Heart right ventricle (tissue), 16 donors: Measurements from ENCODE around the gene CTBP2. TPM values are rescaled to one million over a fixed set of nuclear protein-coding genes. Genes with fewer than 3 reads are reported as not detected.

Experiments used
- ATAC-seq, 8 donors: fragments of 200-7000 bp; cut with Tn5 transposase; one replicate each; pipeline ENCODE4 v1.9.1; 2020; ENCODE audit warnings: mild to moderate bottlenecking in 8 of 8, moderate library complexity in 8 of 8, moderate number of reproducible peaks in 1 of 8
- DNase-seq, 2 donors: peaks; one replicate each; pipeline ENCODE4 v3.0.0-alpha.2; 2020
- H3K27ac ChIP-seq, 10 donors: fragments of 200-600 bp; sonication (generic) in 2 of 10; one replicate each; pipeline versions ENCODE4 v1.5.0 to v1.8.0; 2020 to 2022; ENCODE audit warnings: mild to moderate bottlenecking in 3 of 10
- H3K27me3 ChIP-seq, 7 donors: fragments of 200-600 bp; one replicate each; pipeline ENCODE4 v1.8.0; 2021 to 2022; ENCODE audit warnings: mild to moderate bottlenecking in 2 of 7
- H3K36me3 ChIP-seq, 9 donors: fragments of 200-600 bp; sonication (generic) in 1 of 9; one replicate each; pipeline versions ENCODE4 v1.5.0 to v1.8.0; 2020 to 2022; ENCODE audit warnings: mild to moderate bottlenecking in 2 of 9
- H3K4me1 ChIP-seq, 9 donors: fragments of 200-600 bp; sonication (generic) in 1 of 9; one replicate each; pipeline versions ENCODE4 v1.5.0 to v1.8.0; 2020 to 2022; ENCODE audit warnings: mild to moderate bottlenecking in 4 of 9
- H3K4me3 ChIP-seq, 10 donors: fragments of 200-600 bp; sonication (generic) in 2 of 10; one replicate each; pipeline versions ENCODE4 v1.5.0 to v1.8.0; 2020 to 2022; ENCODE audit warnings: mild to moderate bottlenecking in 7 of 10, moderate library complexity in 2 of 10
- H3K9me3 ChIP-seq, 11 donors: fragments of 200-600 bp in 10 of 11; sonication (generic) in 2 of 11; one replicate each; pipeline versions ENCODE4 v1.5.0 to v1.8.0; 2013 to 2022; ENCODE audit warnings: mild to moderate bottlenecking in 2 of 11, control low read depth in 1 of 11, moderate library complexity in 1 of 11
- WGBS, 2 donors: extraction: QIAGEN DNeasy Blood & Tissue Kit; methylation state at CpG; one replicate each; pipeline ENCODE4 v1.1.7; 2013; ENCODE audit warnings: inconsistent platforms in 1 of 2; 5-methylcytosine and 5-hydroxymethylcytosine counted together
- intact Hi-C, 10 donors: fragments of 100-400 bp; cut with DNase I; formaldehyde crosslinking; loops; one replicate each; pipeline versions ENCODE4 v1.11.1 to v1.14.2; 2022
- polyA plus RNA-seq, 2 donors: library from polyadenylated mRNA; stranded (reverse); fragments of 200-250 nt; gene quantifications; one replicate each; pipeline ENCODE4 v1.2.3, GENCODE V29; 2013
- total RNA-seq, 10 donors: library from RNA; stranded (reverse); fragmentation: NEBNext Ultra II Directional in 3 of 10; extraction: Animal tissue kit (Norgen Biotek cat#: 25700) in 3 of 10; gene quantifications; one replicate each; pipeline versions ENCODE4 v1.2.1 to v1.2.4, GENCODE V29; 2021 to 2023
- TF ChIP-seq, protein P1 (sequence below), 9 donors: fragments of 200-600 bp; sonication (generic) in 2 of 9; IDR thresholded peaks; one replicate each; pipeline versions ENCODE4 v1.5.0 to v1.8.0; 2021 to 2022; ENCODE audit warnings: antibody characterized with exemption in 9 of 9, mild to moderate bottlenecking in 5 of 9, moderate library complexity in 1 of 9
- donor health status: Arrhythmogenic right ventricular cardiomyopathy.
- donor health status: ischemic (EF 13 %, LVEDD 7.1; RV severe dilation, severe dysfunction).
- donor health status: healthy with polysubstance abuse.
- donor health status: DM: no; HTN: yes; CAD: no.
- donor health status: DM: no; HTN: no; CAD: no.
- donor health status: ischemic (EF 25% LVEDD 6.9; RV normal size, moderate dysfunction).
- donor health status: ischemic (EF 25% LVEDD 5.7; RV mildly dilated, moderate dysfunction).
- donor health status: healthy.
- donor health status: DM: yes; HTN: yes; CAD: no.
- donor health status: Ischemic cardiomyopathy.
- donor health status: ischemic (EF 35%, LVEDD 5.7; RV mildly dilated, moderate dysfunction).
- donor health status: nonischemic (EF 11% LVEDD 7.7; RV severe dilation, severe dysfunction).
- donor health status: DM: yes; HTN: yes; CAD: no.
- donor health status: PGD.
- donor health status: ischemic (EF 29% LVEDD 5.4; RV normal size, mild dysfunction).
- donor health status: nonischemic (EF 23%, LVEDD 6.1; RV moderate dilation, normal function).

Gene CTBP2
- total and polyA plus RNA-seq, 12 donors = 14.7 to 36.2 (median 26.0) TPM

DNA sequence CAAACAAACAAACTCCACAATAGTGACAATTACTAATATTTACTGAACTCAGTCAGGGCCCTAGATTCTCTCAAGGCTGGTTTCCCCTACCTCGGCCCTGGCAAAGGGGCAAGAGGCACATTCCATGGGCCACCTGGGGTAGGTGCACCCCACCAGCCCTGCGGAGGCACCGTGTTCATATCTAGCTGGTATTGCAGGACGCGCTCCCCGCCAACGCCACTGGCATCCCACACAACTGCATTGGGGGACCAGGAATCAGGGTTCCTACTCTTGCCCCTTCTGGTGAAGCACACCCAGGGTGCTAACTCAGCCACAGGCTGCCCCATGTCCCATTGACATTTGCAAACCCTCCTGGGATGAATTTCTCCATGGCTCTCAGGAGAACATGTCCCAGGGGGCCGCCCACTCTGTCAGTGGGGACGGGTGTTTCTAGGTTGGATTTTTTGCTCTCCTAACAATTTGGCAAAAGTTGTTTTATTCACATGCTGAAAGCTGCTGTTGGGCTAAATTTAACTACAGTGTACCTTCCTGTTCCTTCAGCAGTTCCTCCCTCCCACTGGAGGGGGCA lies 141.7 kb downstream of the CTBP2 start:
- ATAC-seq (no peak), DNase-seq (no peak)
- TF ChIP-seq, protein P1, sequence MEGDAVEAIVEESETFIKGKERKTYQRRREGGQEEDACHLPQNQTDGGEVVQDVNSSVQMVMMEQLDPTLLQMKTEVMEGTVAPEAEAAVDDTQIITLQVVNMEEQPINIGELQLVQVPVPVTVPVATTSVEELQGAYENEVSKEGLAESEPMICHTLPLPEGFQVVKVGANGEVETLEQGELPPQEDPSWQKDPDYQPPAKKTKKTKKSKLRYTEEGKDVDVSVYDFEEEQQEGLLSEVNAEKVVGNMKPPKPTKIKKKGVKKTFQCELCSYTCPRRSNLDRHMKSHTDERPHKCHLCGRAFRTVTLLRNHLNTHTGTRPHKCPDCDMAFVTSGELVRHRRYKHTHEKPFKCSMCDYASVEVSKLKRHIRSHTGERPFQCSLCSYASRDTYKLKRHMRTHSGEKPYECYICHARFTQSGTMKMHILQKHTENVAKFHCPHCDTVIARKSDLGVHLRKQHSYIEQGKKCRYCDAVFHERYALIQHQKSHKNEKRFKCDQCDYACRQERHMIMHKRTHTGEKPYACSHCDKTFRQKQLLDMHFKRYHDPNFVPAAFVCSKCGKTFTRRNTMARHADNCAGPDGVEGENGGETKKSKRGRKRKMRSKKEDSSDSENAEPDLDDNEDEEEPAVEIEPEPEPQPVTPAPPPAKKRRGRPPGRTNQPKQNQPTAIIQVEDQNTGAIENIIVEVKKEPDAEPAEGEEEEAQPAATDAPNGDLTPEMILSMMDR (IDR thresholded peaks at IDR 0.05) = peak in 1 of 9 donors; percentile 14
- Histone ChIP-seq H3K36me3 (peaks cover 0 to 4% (median 0%) of the 10 kb centered on the region in 9 donors), H3K27ac (peak overlapping the region in 3 of 10 donors; percentile 53 to 78 (median 67)), H3K27me3 (no peaks in the 10 kb centered on the region), H3K4me3 (no peak overlapping the region), H3K9me3 (peaks cover 0 to 4% (median 0%) of the 10 kb centered on the region in 11 donors), H3K4me1 (peaks cover 69 to 100% (median 97%) of the 10 kb centered on the region in 9 donors)
- WGBS, 2 donors = 79 to 89% methylated on average over 9 of the region's 9 CpGs
- intact Hi-C loops = no loop called here

DNA sequence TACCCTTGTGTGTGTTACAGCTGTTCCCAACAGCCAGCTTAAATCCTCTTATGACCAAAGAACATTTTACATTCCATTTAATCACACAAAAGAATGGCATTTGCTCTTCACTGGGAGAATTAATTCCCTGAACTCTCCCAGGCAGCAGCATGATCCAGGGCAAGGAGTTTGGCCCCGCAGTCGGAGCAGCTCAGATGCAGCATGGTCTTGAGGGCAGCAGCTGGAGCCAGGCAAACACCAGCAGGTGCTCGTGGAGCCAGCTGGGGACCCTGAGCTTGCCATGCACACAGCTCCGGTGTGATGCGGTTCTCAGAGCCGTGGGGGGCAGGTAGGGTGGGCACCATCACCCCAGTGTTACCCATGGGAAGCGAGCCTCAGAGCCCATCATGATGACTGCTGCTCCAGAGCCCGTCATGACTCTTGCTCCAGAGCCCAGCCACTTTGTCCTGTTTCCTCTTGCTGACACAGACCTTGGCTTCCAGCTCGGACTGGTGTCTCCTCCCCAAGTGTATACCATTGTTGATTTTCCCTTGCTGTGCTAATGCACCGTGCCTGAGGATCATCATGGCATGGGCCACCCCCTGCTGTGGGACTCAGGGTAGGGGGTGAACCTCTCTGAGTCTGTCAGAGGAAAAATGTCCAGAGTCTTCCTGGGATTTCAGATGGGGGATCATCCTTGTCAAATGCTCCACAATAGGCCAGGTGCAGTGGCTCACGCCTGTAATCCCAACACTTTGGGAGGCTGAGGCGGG lies 142.6 kb downstream of the CTBP2 start:
- intact Hi-C loops = no loop called here
- H3K27me3 ChIP-seq = no peaks in the 10 kb centered on the region
- H3K4me3 ChIP-seq = no peak overlapping the region
- H3K36me3 ChIP-seq = peaks cover 0 to 10% (median 0%) of the 10 kb centered on the region in 9 donors
- peaks cover 0 to 4% (median 0%) of the 10 kb centered on the region in 11 donors for H3K9me3 ChIP-seq
- peaks cover 62 to 100% (median 94%) of the 10 kb centered on the region in 9 donors for H3K4me1 ChIP-seq
- no peak for ATAC-seq
- TF ChIP-seq, protein P1 (IDR thresholded peaks at IDR 0.05) = no peak
- 78 to 85% methylated on average over 12 of the region's 12 CpGs for WGBS, 2 donors
- H3K27ac ChIP-seq = peak overlapping the region in 7 of 10 donors; percentile 19 to 78 (median 67)
- no peak for DNase-seq

DNA sequence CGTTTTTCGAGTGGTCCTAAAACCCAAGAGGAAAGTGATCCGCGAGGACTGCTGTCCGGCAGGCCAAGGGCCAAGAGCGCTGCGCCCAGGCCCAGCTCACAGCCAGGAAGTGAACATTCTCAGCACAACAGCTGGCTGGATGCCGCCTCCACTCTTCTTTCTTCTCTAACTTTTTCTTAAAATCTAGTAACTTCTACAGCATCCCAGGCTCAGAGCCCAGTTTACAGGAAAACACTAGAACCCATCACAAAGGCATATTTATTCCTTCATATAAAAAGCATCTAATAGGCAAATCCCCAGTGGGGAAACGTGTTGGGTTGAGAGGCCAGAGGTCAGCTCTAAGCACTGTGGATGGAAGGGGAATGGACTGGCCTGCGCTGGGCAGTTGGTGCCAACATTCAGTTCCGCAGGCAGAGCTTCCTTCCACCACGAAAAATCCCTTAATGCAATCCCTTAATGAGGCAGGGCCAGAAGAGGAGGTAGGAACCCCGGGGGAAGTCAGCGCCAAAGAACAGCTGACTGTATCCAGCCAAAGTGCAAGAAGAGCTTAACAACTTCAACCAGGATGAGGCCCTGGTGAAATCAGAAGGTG lies 143.7 kb downstream of the CTBP2 start:
- peak in 7 of 8 donors; percentile 29 to 51 (median 41) for ATAC-seq
- H3K27me3 ChIP-seq = no peaks in the 10 kb centered on the region
- TF ChIP-seq, protein P1 (IDR thresholded peaks at IDR 0.05) = no peak
- peaks cover 0 to 4% (median 0%) of the 10 kb centered on the region in 11 donors for H3K9me3 ChIP-seq
- intact Hi-C loops = no loop called here
- no peak overlapping the region for H3K4me3 ChIP-seq
- H3K4me1 ChIP-seq = peaks cover 65 to 100% (median 92%) of the 10 kb centered on the region in 9 donors
- H3K36me3 ChIP-seq = peaks cover 0 to 19% (median 0%) of the 10 kb centered on the region in 9 donors
- DNase-seq = peak; percentile 68
- whole genome bisulfite sequencing, 2 donors = 32 to 44% methylated on average over 14 of the region's 14 CpGs
- H3K27ac ChIP-seq = peak overlapping the region; percentile 41 to 78 (median 66)

DNA sequence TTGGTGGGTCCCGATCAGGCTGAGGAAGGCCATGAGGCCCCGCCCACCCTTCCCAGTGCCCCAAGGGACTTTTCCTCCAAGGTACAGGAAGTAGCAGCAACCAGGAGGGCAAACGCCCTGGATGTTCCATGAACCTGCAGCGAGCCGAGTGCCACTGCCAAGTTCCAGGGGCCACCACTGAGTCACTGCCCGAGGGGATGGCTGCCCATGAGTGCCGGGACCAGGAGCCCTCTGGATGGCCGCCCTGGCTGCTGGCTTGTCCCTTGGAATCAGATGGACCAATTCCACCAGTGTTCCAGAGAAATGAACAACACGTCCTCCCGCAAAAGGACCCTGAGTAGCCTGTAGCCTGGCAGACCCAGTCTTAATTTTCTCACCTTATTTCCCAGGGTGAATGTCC lies 144.2 kb downstream of the CTBP2 start:
- TF ChIP-seq, protein P1 (IDR thresholded peaks at IDR 0.05) = no peak
- WGBS, 2 donors = 41 to 54% methylated on average over 10 of the region's 10 CpGs

More for the DNA sequence above, 144.2 kb downstream of the CTBP2 start:
- H3K27me3 ChIP-seq = no peaks in the 10 kb centered on the region
- H3K27ac ChIP-seq = peak overlapping the region; percentile 41 to 78 (median 66)
- peaks cover 0 to 21% (median 0%) of the 10 kb centered on the region in 9 donors for H3K36me3 ChIP-seq
- H3K4me3 ChIP-seq = no peak overlapping the region
- ATAC-seq (peak in 3 of 8 donors; percentile 34 to 48 (median 42)), DNase-seq (no peak)
- intact Hi-C loops = no loop called here
- H3K4me1 ChIP-seq = peaks cover 69 to 100% (median 93%) of the 10 kb centered on the region in 9 donors
- H3K9me3 ChIP-seq = peaks cover 0 to 4% (median 0%) of the 10 kb centered on the region in 11 donors
